HepG2 (cell line): Measurements from ENCODE around the gene TMEM222. TPM values are rescaled to one million over a fixed set of nuclear protein-coding genes. Genes with fewer than 3 reads are reported as not detected.

ENCODE experiments used
- ATAC-seq: fragments of 200-7000 bp; cut with Tn5 transposase; 3 replicates; pipeline ENCODE4 v1.9.1; 2020; ENCODE audit warnings: mild to moderate bottlenecking, moderate library complexity
- BruUV-seq: library from RNA; stranded (reverse); fragments of 400-500 nt; replicated peaks from 2 replicates; lab custom pipeline; 2021; lab: Mats Ljungman, UMichigan
- CTCF ChIA-PET: fragments of 300-600 bp; formaldehyde crosslinking; extraction: SDS; loops from one replicate; lab custom pipeline; 2021; ENCODE audit warnings: low total read pairs, inconsistent platforms, low intra/inter-chr PET ratio; lab: Yijun Ruan, JAX
- POLR2A ChIA-PET: fragments of 350-600 bp; sonication (Branson Sonifier 250); formaldehyde crosslinking; loops from one replicate; lab custom pipeline; 2020; ENCODE audit warnings: antibody characterized with exemption, inconsistent platforms; lab: Yijun Ruan, JAX
- DNase-seq: peaks from one replicate; pipeline ENCODE4 v3.0.0-alpha.2; 2015; ENCODE audit warnings: low spot score
- FAIRE-seq: peaks from 3 replicates; lab custom pipeline; 2011; peaks lifted over from hg19 to GRCh38; lab: Jason Lieb, UNC
- H2AFZ ChIP-seq: one replicate; pipeline ENCODE4 v1.6.1; 2011; ENCODE audit warnings: low read length, inconsistent platforms
- H3K27ac ChIP-seq: fragments of 300-600 bp; 3 replicates; pipeline ENCODE4 v1.8.0; 2011; ENCODE audit warnings: mixed run types, mild to moderate bottlenecking, mixed read lengths, low read length, inconsistent platforms; ENCODE audit not compliant: insufficient read depth; ENCODE audit errors: extremely low read length
- H3K27me3 ChIP-seq, 2 experiments: fragments of 200-600 bp in 1 of 2; 2 replicates in 1 of 2; 3 replicates in 1 of 2; pipeline versions ENCODE4 v1.6.0 to v1.8.0; 2011; ENCODE audit warnings: low read length in 2 of 2, mild to moderate bottlenecking in 2 of 2, moderate library complexity in 2 of 2, inconsistent platforms in 1 of 2; ENCODE audit not compliant: insufficient read depth in 2 of 2, control insufficient read depth in 1 of 2
- H3K36me3 ChIP-seq, 2 experiments: fragments of 200-600 bp in 1 of 2; replicated peaks in 1 of 2; 2 replicates in 1 of 2; 3 replicates in 1 of 2; pipeline versions ENCODE4 v1.5.1 to v1.8.0; 2011; ENCODE audit warnings: low read length in 2 of 2, inconsistent platforms in 1 of 2; ENCODE audit not compliant: insufficient read depth in 2 of 2, control insufficient read depth in 1 of 2
- H3K4me1 ChIP-seq: 2 replicates; pipeline ENCODE4 v1.5.1; 2012; ENCODE audit warnings: low read length, inconsistent platforms; ENCODE audit not compliant: insufficient read depth
- H3K4me2 ChIP-seq: 2 replicates; pipeline ENCODE4 v1.6.0; 2011; ENCODE audit warnings: low read depth, low read length, inconsistent platforms
- H3K4me3 ChIP-seq, 3 experiments: fragments of 200-600 bp in 1 of 3; sonication (generic), shearing (Covaris generic) in 1 of 3; replicated peaks in 1 of 3; 2 replicates each; pipeline ENCODE4 v1.5.1; 2011 to 2016; ENCODE audit warnings: low read length in 3 of 3, inconsistent platforms in 2 of 3, low read depth in 2 of 3, mild to moderate bottlenecking in 2 of 3, control low read depth in 1 of 3, mixed read lengths in 1 of 3; ENCODE audit not compliant: insufficient read depth in 1 of 3
- H3K79me2 ChIP-seq: one replicate; pipeline ENCODE4 v1.6.1; 2011; ENCODE audit warnings: low read length, inconsistent platforms; ENCODE audit not compliant: insufficient read depth
- H3K9ac ChIP-seq: 2 replicates; pipeline ENCODE4 v1.6.0; 2011; ENCODE audit warnings: mild to moderate bottlenecking, low read depth, low read length, inconsistent platforms; ENCODE audit not compliant: insufficient read depth
- H3K9me3 ChIP-seq: 2 replicates; pipeline ENCODE4 v1.5.1; 2012; ENCODE audit warnings: mild to moderate bottlenecking, low read length
- H4K20me1 ChIP-seq: 2 replicates; pipeline ENCODE4 v1.6.0; 2011; ENCODE audit warnings: inconsistent platforms, mild to moderate bottlenecking, low read length, moderate library complexity; ENCODE audit not compliant: insufficient read depth
- ARHGAP35 ChIP-seq: sonication (generic); formaldehyde crosslinking; IDR thresholded peaks from 2 replicates; pipeline ENCODE4 v1.9.0; 2022; ENCODE audit warnings: mild to moderate bottlenecking, inconsistent platforms, moderate library complexity, missing genetic modification reagents, borderline replicate concordance
- ASH2L ChIP-seq: fragments of 300-600, 200-600 bp; sonication (generic); IDR thresholded peaks from 2 replicates; pipeline ENCODE4 v1.7.0; 2017; ENCODE audit warnings: low read depth, mild to moderate bottlenecking, moderate library complexity, mixed read lengths, low read length; ENCODE audit not compliant: insufficient read length
- CTCF ChIP-seq: sonication (generic); formaldehyde crosslinking; IDR thresholded peaks from 2 replicates; pipeline ENCODE4 v1.5.0; 2020; ENCODE audit warnings: mild to moderate bottlenecking, missing genetic modification reagents, moderate library complexity
- FOSL2 ChIP-seq: sonication (generic); formaldehyde crosslinking; IDR thresholded peaks from 2 replicates; pipeline ENCODE4 v1.4.0; 2020; ENCODE audit warnings: missing genetic modification reagents
- FOXC1 ChIP-seq: sonication (generic); formaldehyde crosslinking; IDR thresholded peaks from 2 replicates; pipeline ENCODE4 v1.8.0; 2022; ENCODE audit warnings: mild to moderate bottlenecking, missing genetic modification reagents, borderline replicate concordance
- SNAPC5 ChIP-seq: sonication (generic); formaldehyde crosslinking; IDR thresholded peaks from 2 replicates; pipeline ENCODE4 v1.8.1; 2023; ENCODE audit warnings: mild to moderate bottlenecking, missing genetic modification reagents, borderline replicate concordance
- SP140L ChIP-seq: sonication (generic); formaldehyde crosslinking; IDR thresholded peaks from 2 replicates; pipeline ENCODE4 v1.4.0; 2020; ENCODE audit warnings: missing genetic modification reagents, borderline replicate concordance
- SRY ChIP-seq: sonication (generic); formaldehyde crosslinking; IDR thresholded peaks from 2 replicates; pipeline ENCODE4 v1.8.0; 2022; ENCODE audit warnings: mild to moderate bottlenecking, missing genetic modification reagents
- ZBTB33 ChIP-seq: sonication (generic); formaldehyde crosslinking; IDR thresholded peaks from 2 replicates; pipeline ENCODE4 v1.4.0; 2020; ENCODE audit warnings: missing genetic modification reagents
- ZBTB49 ChIP-seq: sonication (generic); formaldehyde crosslinking; IDR thresholded peaks from 2 replicates; pipeline ENCODE4 v1.4.0; 2020; ENCODE audit warnings: missing genetic modification reagents, borderline replicate concordance
- ZFP36 ChIP-seq: fragments of 150-350 bp; IDR thresholded peaks from 2 replicates; pipeline ENCODE4 v1.6.1; 2018; ENCODE audit warnings: borderline replicate concordance, low read length, low read depth; ENCODE audit not compliant: partially characterized antibody
- ZNF253 ChIP-seq: sonication (generic); formaldehyde crosslinking; IDR thresholded peaks from 2 replicates; pipeline ENCODE4 v1.8.0; 2022; ENCODE audit warnings: mild to moderate bottlenecking, missing genetic modification reagents, borderline replicate concordance
- ZNF576 ChIP-seq: sonication (generic); formaldehyde crosslinking; IDR thresholded peaks from 2 replicates; pipeline ENCODE4 v1.4.0; 2020; ENCODE audit warnings: mild to moderate bottlenecking, missing genetic modification reagents
- WGBS: methylation state at CpG from one replicate; pipeline ENCODE4 v1.1.6; 2017; ENCODE audit warnings: low lambda C conversion rate; 5-methylcytosine and 5-hydroxymethylcytosine counted together
- in situ Hi-C: cut with HindIII; loops from 2 replicates; pipeline ENCODE4 v1.10.0; 2017; ENCODE audit warnings: low pct_unique_long_range_greater_than_20kb; ENCODE audit not compliant: extremely low pct_ligation_motif_present
- intact Hi-C: fragments of 100-400 bp; cut with micrococcal nuclease; formaldehyde crosslinking; loops from one replicate; pipeline ENCODE4 v1.10.0; 2022; ENCODE audit not compliant: unreplicated experiment
- polyA plus RNA-seq, 8 experiments: library from polyadenylated mRNA; depleted of rRNA in 3 of 8; stranded (reverse) in 7 of 8; unstranded in 1 of 8; fragments of >200 nt; fragmentation: Illumina TruSeq in 4 of 8; extraction: Trizol in 4 of 8; gene quantifications; 2 replicates each; pipeline versions ENCODE4 v1.2.1 to v1.2.3, GENCODE V29; 2011 to 2016; ENCODE audit warnings: low read depth in 4 of 8, missing spikeins in 1 of 8, mixed read lengths in 1 of 8; ENCODE audit not compliant: insufficient read depth in 1 of 8
- total RNA-seq, 5 experiments: library from RNA; depleted of rRNA; stranded (reverse); fragments of >200 nt; fragmentation: Illumina TruSeq; extraction: Trizol; gene quantifications; 2 replicates each; pipeline ENCODE4 v1.2.3, GENCODE V29; 2016; ENCODE audit warnings: low read depth in 1 of 5

Gene TMEM222
- total and polyA plus RNA-seq, 2 of the 13 experiments (the other 11 are each of a cell fraction or from before 2014, with no cell fraction given) = 22.7 to 29.6 TPM

- TF ChIP-seq CTCF (CRISPR knock-in tag) (no peak), ZNF253 (CRISPR knock-in tag) (no peak), ASH2L (no peak), ZNF576 (CRISPR knock-in tag) (no peak), SRY (no peak), SNAPC5 (CRISPR knock-in tag) (no peak)
- TF ChIP-seq, all 625 proteins: peak for 0
Measured at GRCh38 chr1:27346357-27346756, 24.4 kb downstream of the TMEM222 start (continued).

- BruUV-seq = no TSS peak
- ATAC-seq = no peak
- CTCF ChIA-PET = no interaction called here
Measured at GRCh38 chr1:27346991-27347624, 25.1 kb downstream of the TMEM222 start.

More at GRCh38 chr1:27346991-27347624, 25.1 kb downstream of the TMEM222 start:
- Histone ChIP-seq H3K9me3 (no peaks in the 10 kb centered on the region), H2AFZ (no peak overlapping the region), H3K27me3 (no peaks in the 10 kb centered on the region), H3K9ac (no peak overlapping the region), H3K36me3 (no peaks in the 10 kb centered on the region), H3K79me2 (no peaks in the 10 kb centered on the region), H3K4me1 (peaks cover 35% of the 10 kb centered on the region), H4K20me1 (no peaks in the 10 kb centered on the region), H3K27ac (no peak overlapping the region), H3K4me3 (no peak overlapping the region), H3K4me2 (no peak overlapping the region)
- FAIRE-seq (no peak), DNase-seq (no peak)
- WGBS = 94% methylated on average over 9 of the region's 14 CpGs
- in situ Hi-C loops = no loop called here
- intact Hi-C loops = no loop called here
- POLR2A ChIA-PET = no interaction called here
- TF ChIP-seq FOSL2 = peak; percentile 53
- no peak for TF ChIP-seq FOXC1 (CRISPR knock-in tag)
- no peak for TF ChIP-seq ARHGAP35
- TF ChIP-seq SP140L (CRISPR knock-in tag) = no peak
- no peak for TF ChIP-seq ZBTB49 (CRISPR knock-in tag)
- peak; percentile 82 for TF ChIP-seq ZFP36
- peak; percentile 77 for TF ChIP-seq ZBTB33
